GM12872 (cell line): ENCODE data around the gene ZNF512B.

Experiments used
- CTCF ChIP-seq: IDR thresholded peaks from 3 replicates; pipeline ENCODE4 v1.5.1; 2011; ENCODE audit warnings: low read depth, mild to moderate bottlenecking, low read length, moderate library complexity; ENCODE audit not compliant: insufficient read depth

Gene ZNF512B

GRCh38 chr20:63931735-63932134, 38.0 kb downstream of the ZNF512B start:
- TF ChIP-seq CTCF: no peak

- no peak for TF ChIP-seq CTCF
Measured at GRCh38 chr20:63930971-63931553, 38.7 kb downstream of the ZNF512B start.

- no peak for TF ChIP-seq CTCF
Measured at GRCh38 chr20:63929071-63929470, 40.7 kb downstream of the ZNF512B start.

- TF ChIP-seq CTCF: no peak
Measured at GRCh38 chr20:63926298-63926697, 43.4 kb downstream of the ZNF512B start.

GRCh38 chr20:63924241-63924640, 45.5 kb downstream of the ZNF512B start:
- TF ChIP-seq CTCF: no peak

GRCh38 chr20:63923651-63924050, 46.1 kb downstream of the ZNF512B start:
- TF ChIP-seq CTCF: no peak

GRCh38 chr20:63920226-63920625, 49.5 kb downstream of the ZNF512B start:
- no peak for TF ChIP-seq CTCF
